Type B pancreatic cell (in vitro differentiated cells): ENCODE data around the gene MAP2K5. TPM values are rescaled to one million over a fixed set of nuclear protein-coding genes. Genes with fewer than 3 reads are reported as not detected.

Experiments used
- DNase-seq: peaks from one replicate; pipeline ENCODE4 v3.0.0; 2021; ENCODE audit warnings: mixed read lengths; ENCODE audit not compliant: unreplicated experiment; ENCODE audit errors: extremely low spot score
- H3K27ac Mint-ChIP-seq: 2 replicates; pipeline ENCODE4 v1.8.0; 2021; ENCODE audit warnings: mild to moderate bottlenecking, mixed read lengths
- H3K27me3 Mint-ChIP-seq: 2 replicates; pipeline ENCODE4 v1.8.0; 2021; ENCODE audit warnings: mixed read lengths
- H3K36me3 Mint-ChIP-seq: 2 replicates; pipeline ENCODE4 v1.8.0; 2021; ENCODE audit warnings: mixed read lengths
- H3K4me1 Mint-ChIP-seq: one replicate; pipeline ENCODE4 v1.8.0; 2021; ENCODE audit warnings: mixed read lengths; ENCODE audit not compliant: unreplicated experiment
- H3K4me3 Mint-ChIP-seq: 2 replicates; pipeline ENCODE4 v1.8.0; 2021; ENCODE audit warnings: mild to moderate bottlenecking, mixed read lengths
- H3K9me3 Mint-ChIP-seq: 2 replicates; pipeline ENCODE4 v1.8.0; 2021; ENCODE audit warnings: mixed read lengths
- total RNA-seq: library from RNA; stranded (reverse); gene quantifications from 2 replicates; pipeline ENCODE4 v1.2.1, GENCODE V29; 2021; ENCODE audit warnings: low replicate concordance
- TF ChIP-seq, protein P1 (sequence below): fragments of 200-600 bp; sonication (generic); conservative IDR thresholded peaks from 2 replicates; pipeline ENCODE4 v1.5.0; 2021; ENCODE audit warnings: antibody characterized with exemption, mild to moderate bottlenecking

The MAP2K5 gene
- total RNA-seq, 1 donor from 2014 or later: 21.8 TPM

DNA sequence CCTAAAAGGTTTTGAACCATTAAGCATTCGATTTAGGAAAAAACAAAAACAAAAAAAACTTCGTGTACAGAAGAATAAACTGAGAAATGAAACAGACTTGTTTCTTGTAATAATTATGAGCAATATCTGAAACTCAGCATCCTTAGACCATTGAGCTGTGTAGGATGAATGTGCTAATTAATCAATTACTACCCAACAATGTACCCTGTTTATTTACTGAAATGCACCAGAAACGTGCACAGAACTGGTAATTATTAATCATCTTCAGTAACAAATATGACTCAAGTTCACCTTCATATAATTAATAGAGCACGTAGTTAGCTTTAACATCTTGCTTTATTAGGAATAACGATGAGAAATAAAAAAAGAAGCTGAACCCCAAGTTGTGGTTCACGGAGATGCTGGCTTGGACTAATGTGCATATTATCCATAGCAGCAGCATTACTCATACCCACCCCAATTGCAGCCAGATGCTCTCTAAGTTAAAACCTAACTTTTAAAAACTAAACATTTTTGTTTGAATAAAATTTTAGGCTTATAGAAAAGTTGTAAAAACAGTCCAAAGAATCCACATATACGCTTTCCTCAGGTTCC lies 31.8 kb upstream of the MAP2K5 start:
- no peaks in the 10 kb centered on the region for H3K27me3 Mint-ChIP-seq
- H3K9me3 Mint-ChIP-seq: no peaks in the 10 kb centered on the region
- H3K27ac Mint-ChIP-seq: no peak overlapping the region

DNA sequence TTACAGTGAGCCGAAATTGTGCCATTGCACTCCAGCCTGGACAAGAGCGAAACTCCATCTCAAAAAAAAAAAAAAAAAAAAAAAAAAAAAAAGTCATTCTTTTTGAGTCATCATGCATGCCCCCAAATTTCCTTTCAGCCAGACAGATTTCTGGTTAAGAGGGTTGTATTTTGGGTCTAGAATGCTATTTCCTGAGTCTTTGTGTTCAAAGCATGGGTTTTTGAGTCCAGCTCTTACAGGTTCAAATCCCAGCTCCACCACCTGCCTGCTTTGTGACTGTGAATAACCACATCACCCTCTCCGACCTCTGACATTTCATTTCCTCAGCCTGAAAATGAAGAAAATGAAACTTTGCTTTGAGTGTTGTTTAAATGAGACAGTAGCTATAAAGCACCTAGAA lies 30.9 kb upstream of the MAP2K5 start:
- H3K4me3 Mint-ChIP-seq: no peak overlapping the region
- no peak overlapping the region for H3K27ac Mint-ChIP-seq
- peaks cover 7% of the 10 kb centered on the region for H3K4me1 Mint-ChIP-seq
- no peak for DNase-seq
- H3K36me3 Mint-ChIP-seq: peaks cover 19% of the 10 kb centered on the region
- no peaks in the 10 kb centered on the region for H3K27me3 Mint-ChIP-seq
- TF ChIP-seq, protein P1, sequence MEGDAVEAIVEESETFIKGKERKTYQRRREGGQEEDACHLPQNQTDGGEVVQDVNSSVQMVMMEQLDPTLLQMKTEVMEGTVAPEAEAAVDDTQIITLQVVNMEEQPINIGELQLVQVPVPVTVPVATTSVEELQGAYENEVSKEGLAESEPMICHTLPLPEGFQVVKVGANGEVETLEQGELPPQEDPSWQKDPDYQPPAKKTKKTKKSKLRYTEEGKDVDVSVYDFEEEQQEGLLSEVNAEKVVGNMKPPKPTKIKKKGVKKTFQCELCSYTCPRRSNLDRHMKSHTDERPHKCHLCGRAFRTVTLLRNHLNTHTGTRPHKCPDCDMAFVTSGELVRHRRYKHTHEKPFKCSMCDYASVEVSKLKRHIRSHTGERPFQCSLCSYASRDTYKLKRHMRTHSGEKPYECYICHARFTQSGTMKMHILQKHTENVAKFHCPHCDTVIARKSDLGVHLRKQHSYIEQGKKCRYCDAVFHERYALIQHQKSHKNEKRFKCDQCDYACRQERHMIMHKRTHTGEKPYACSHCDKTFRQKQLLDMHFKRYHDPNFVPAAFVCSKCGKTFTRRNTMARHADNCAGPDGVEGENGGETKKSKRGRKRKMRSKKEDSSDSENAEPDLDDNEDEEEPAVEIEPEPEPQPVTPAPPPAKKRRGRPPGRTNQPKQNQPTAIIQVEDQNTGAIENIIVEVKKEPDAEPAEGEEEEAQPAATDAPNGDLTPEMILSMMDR: no peak
- no peaks in the 10 kb centered on the region for H3K9me3 Mint-ChIP-seq

More for the DNA sequence above, 31.8 kb upstream of the MAP2K5 start:
- H3K4me1 Mint-ChIP-seq: peaks cover 13% of the 10 kb centered on the region
- no peak for DNase-seq
- H3K36me3 Mint-ChIP-seq: peaks cover 19% of the 10 kb centered on the region
- no peak overlapping the region for H3K4me3 Mint-ChIP-seq
- TF ChIP-seq, protein P1: no peak

DNA sequence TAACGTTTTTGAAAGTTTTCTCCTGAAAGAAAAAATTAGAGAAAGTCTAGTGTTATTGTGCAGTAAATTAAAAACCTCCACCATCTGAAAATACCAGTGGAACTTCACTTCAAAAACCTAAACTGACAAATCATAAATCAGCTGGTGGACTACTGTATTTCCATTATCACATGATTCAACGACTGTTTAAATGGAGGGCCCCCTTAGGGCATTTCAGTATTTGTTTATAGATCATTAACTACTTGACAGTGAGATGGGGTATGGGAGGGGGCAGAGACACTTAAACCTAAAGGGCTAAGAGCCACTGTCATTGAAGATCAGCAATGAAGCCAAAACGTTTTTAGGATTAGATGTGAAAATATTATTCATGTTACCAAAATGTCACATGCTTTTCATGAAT lies 30.4 kb upstream of the MAP2K5 start:
- TF ChIP-seq, protein P1: no peak
- Mint-ChIP-seq H3K4me3 (no peak overlapping the region), H3K27me3 (no peaks in the 10 kb centered on the region), H3K9me3 (no peaks in the 10 kb centered on the region), H3K4me1 (peaks cover 7% of the 10 kb centered on the region), H3K36me3 (peaks cover 19% of the 10 kb centered on the region), H3K27ac (no peak overlapping the region)
- no peak for DNase-seq

DNA sequence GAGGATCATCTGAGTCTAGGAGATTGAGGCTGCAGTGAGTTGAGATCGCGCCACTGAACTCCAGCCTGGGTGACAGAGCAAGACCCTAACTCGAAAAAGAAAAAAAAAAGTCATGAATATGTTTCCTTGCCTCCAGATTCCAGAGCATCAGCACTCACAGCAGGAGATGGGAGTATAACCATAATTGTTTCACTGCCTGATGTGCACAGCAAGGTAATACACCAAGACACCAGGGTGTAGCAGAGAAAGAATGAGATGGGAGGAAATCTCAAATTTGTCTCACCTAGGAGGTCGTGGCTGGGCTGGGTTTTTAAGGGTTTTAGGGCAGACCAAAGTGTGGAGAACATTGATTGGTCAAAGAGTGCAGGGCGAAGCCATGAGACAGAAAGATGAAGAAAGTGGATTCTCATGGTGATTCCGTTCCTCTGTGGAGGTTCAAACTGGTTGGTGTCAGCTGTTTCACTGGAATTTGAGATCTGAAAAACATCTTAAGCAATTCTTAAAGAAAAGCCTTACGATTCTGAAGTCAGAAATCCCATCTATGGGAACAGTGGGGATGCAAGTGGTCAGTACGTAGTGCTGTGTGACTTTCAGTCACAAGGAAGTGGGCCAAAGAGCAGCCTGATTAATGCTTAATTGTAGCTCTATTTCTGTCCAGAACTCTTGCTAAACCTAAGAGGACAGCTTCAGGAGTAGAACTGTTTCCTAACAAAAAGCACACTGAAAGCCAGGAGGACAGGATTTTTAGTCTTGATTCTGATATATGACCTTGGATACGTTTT lies 29.4 kb upstream of the MAP2K5 start:
- H3K27me3 Mint-ChIP-seq: no peaks in the 10 kb centered on the region
- TF ChIP-seq, protein P1: no peak
- H3K9me3 Mint-ChIP-seq: no peaks in the 10 kb centered on the region
- H3K27ac Mint-ChIP-seq: no peak overlapping the region
- peaks cover 7% of the 10 kb centered on the region for H3K4me1 Mint-ChIP-seq
- H3K36me3 Mint-ChIP-seq: peaks cover 19% of the 10 kb centered on the region
- no peak for DNase-seq
- no peak overlapping the region for H3K4me3 Mint-ChIP-seq

DNA sequence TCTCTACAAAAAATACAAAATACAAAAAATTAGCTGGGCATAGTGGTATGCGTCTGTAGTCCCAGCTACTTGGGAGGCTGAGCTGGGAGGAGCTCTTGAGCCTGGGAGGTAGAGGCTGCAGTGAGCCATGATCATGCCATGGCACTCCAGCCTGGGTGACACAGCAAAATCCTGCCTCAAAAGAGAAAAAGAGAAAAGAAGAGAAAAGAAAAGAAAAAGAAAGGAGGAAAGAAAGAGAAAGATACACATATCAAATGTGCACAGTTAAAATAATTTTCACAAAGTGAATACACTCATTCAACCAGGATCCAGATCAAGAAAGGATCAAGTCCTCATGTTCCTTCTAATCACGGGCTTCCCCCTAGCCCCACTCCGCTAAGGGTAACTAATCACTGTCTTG lies 27.4 kb upstream of the MAP2K5 start:
- H3K27ac Mint-ChIP-seq: no peak overlapping the region
- H3K27me3 Mint-ChIP-seq: no peaks in the 10 kb centered on the region

More for the DNA sequence above, 27.4 kb upstream of the MAP2K5 start:
- peaks cover 19% of the 10 kb centered on the region for H3K36me3 Mint-ChIP-seq
- DNase-seq: no peak
- peaks cover 7% of the 10 kb centered on the region for H3K4me1 Mint-ChIP-seq
- H3K4me3 Mint-ChIP-seq: no peak overlapping the region
- TF ChIP-seq, protein P1: no peak
- no peaks in the 10 kb centered on the region for H3K9me3 Mint-ChIP-seq
